A549 treated with DMSO at 1 μM for 4 hours (cell line): ENCODE results near the gene RNASE8. TPM values are rescaled to one million over a fixed set of nuclear protein-coding genes. Genes with fewer than 3 reads are reported as not detected.

Source experiments
- total RNA-seq: library from RNA; stranded (reverse); fragments of 200-300 nt; extraction: Qiagen RNA extraction; gene quantifications from 5 replicates; pipeline ENCODE4 v1.2.3, GENCODE V29; 2022; ENCODE audit warnings: low read depth

RNASE8 gene, protein sequence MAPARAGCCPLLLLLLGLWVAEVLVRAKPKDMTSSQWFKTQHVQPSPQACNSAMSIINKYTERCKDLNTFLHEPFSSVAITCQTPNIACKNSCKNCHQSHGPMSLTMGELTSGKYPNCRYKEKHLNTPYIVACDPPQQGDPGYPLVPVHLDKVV
- total RNA-seq: not detected in 5 replicates

DNA sequence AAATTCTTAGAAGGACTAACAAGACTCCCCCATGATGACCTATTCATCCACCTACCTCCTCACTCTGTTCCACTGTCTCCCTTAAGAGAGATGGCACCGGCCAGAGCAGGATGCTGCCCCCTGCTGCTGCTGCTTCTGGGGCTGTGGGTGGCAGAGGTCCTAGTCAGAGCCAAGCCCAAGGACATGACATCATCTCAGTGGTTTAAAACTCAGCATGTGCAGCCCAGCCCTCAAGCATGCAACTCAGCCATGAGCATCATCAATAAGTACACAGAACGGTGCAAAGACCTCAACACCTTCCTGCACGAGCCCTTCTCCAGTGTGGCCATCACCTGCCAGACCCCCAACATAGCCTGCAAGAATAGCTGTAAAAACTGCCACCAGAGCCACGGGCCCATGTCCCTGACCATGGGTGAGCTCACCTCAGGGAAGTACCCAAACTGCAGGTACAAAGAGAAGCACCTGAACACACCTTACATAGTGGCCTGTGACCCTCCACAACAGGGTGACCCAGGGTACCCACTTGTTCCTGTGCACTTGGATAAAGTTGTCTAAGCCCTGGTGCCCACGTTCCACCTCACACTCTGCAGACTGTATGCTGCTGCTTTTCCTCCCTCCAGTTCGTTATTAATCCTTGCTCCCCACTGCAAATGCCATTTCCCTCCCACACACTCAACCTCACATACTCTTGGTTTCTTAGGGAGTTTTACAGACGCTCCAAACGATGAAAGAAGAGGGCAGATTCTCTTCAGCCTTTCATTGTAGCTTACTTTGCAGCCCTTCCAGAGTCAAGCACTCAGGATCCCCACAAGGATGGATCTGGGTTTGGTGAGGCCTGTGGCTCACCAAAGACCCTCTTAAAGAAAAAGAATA is at the start of gene RNASE8:
Gene RNASE8 (plus strand): TSS at position 20 of the 873 bp plus-strand sequence. CDS start 71 bp downstream, at position 91.

GRCh38 chr14:21024585-21025370 is 32.8 kb upstream of the RNASE8 start, which contains the start of gene NDRG2:
Gene NDRG2 (minus strand): TSS chr14:21025061. CDS start chr14:21023315, 1,746 bp downstream.

GRCh38 chr14:21029917-21030316 is 27.7 kb upstream of the RNASE8 start, which contains the start of gene TPPP2:
Gene TPPP2 (plus strand): TSS chr14:21030217. CDS start chr14:21030582, 365 bp downstream.

GRCh38 chr14:21034707-21035106 is 22.9 kb upstream of the RNASE8 start, which contains the start of gene RNASE13:
Gene RNASE13 (minus strand): TSS chr14:21034807. CDS start chr14:21034288, 519 bp downstream.

DNA sequence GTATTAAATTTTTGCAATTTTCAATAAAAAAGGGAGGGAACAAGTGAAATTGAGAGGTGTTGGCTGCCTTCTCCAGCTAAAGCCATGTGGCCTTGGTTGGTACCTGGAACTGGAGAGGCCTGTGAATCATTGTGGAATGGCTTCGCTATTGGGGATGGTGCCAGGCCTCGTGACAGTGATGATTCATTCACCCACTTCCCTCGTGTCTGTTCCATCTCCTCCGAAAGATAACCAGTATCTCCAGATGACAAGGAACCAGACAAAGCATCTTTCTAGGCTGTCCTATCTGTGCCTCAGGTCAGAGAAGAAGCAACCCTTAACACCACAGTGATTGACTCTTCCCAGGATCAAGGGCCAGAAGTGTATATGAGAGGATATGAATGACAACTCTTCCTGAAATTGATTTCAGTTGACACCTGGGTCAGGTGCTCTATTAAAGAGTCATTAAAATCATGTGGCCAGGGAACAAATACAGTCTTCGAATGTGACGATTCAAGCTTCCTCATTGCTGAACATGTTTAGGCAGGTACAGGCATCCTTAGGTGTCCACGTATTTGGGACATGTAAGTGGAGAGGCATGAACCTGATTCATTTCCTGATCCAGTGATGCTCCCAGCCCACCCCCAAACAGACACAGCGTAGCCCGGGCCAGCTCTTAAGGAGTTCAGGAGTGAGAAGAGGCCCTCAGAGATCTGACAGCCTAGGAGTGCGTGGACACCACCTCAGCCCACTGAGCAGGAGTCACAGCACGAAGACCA is 15.8 kb upstream of the RNASE8 start, which contains the start of gene RNASE7:
Gene RNASE7 (plus strand): TSS at position 687 of the 758 bp plus-strand sequence. CDS start 631 bp downstream, outside the sequence.

GRCh38 chr14:21070083-21070609 is 12.5 kb downstream of the RNASE8 start, which contains the start of gene ARHGEF40:
Gene ARHGEF40 (plus strand): TSS chr14:21070304. CDS start chr14:21070397, 93 bp downstream.

GRCh38 chr14:21098076-21098891 is 40.7 kb downstream of the RNASE8 start, which contains the start of gene ZNF219:
Gene ZNF219 (minus strand): TSS chr14:21098655. CDS start chr14:21093591, 5,064 bp downstream.

DNA sequence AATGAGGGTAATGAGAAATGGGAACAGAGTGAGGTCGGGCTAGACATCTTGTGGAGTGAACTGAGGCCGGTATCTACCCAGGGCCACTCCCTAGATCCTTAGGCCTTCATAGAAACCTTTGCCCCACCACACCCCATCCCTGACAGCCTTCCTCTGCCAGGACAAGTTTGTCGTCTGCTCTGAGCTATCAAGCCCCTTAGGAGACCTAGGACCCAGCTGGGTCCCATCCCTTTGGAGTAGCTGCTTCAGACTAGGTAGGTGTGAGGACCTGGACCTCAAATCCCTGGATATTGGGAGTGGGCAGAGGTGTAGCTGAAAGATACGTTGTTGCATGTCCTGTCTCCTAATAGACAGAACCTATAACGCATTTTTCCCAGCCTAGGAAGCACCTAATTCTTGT is 43.3 kb downstream of the RNASE8 start, which contains the start of gene TMEM253:
Gene TMEM253 (plus strand): TSS at position 136 of the 400 bp plus-strand sequence. CDS start 278 bp downstream, outside the sequence.

Other genes starting within 250 kb of the RNASE8 start
- not detected in 5 replicates for gene RNASE3, start 166.4 kb upstream of the RNASE8 start, total RNA-seq
- not detected in 5 replicates for gene RNASE2, start 102.3 kb upstream of the RNASE8 start, total RNA-seq
- gene METTL17, start 67.8 kb upstream of the RNASE8 start, total RNA-seq: 70.0 to 77.7 TPM (median 75.4 TPM) in 5 replicates
- 0.09 TPM in 1 of 5 replicates, not detected in the others for gene SLC39A2, start 58.5 kb upstream of the RNASE8 start, total RNA-seq
- gene NDRG2, start 32.8 kb upstream of the RNASE8 start, total RNA-seq: 2.8 to 3.7 TPM (median 3.0 TPM) in 5 replicates
- not detected in 5 replicates for gene TPPP2, start 27.6 kb upstream of the RNASE8 start, total RNA-seq
- not detected in 5 replicates for gene RNASE13, start 23.0 kb upstream of the RNASE8 start, total RNA-seq
- gene RNASE7, start 15.5 kb upstream of the RNASE8 start, total RNA-seq: not detected in 5 replicates
- 10.3 to 13.8 TPM (median 12.3 TPM) in 5 replicates for gene ARHGEF40, start 12.5 kb downstream of the RNASE8 start, total RNA-seq
- 19.5 to 32.9 TPM (median 29.0 TPM) in 5 replicates for gene ZNF219, start 40.8 kb downstream of the RNASE8 start, total RNA-seq
- 0.37 to 1.4 TPM (median 1.1 TPM) in 5 replicates for gene TMEM253, start 43.2 kb downstream of the RNASE8 start, total RNA-seq
- not detected in 5 replicates for gene OR5AU1, start 98.2 kb downstream of the RNASE8 start, total RNA-seq
- gene HNRNPC, start 211.6 kb downstream of the RNASE8 start, total RNA-seq: 834 to 993 TPM (median 864 TPM) in 5 replicates
- 0.24 to 0.54 TPM (median 0.26 TPM) in 5 replicates for gene RPGRIP1, start 222.3 kb downstream of the RNASE8 start, total RNA-seq